ENCODE results near the gene ESRRB.

The ESRRB gene

GRCh38 chr14:76351941-76352340 lies 24.0 kb upstream of the ESRRB start:
- DNase-seq (ENCODE audit: low read depth in 1 of 2, low spot score in 1 of 2), result no peak

DNA sequence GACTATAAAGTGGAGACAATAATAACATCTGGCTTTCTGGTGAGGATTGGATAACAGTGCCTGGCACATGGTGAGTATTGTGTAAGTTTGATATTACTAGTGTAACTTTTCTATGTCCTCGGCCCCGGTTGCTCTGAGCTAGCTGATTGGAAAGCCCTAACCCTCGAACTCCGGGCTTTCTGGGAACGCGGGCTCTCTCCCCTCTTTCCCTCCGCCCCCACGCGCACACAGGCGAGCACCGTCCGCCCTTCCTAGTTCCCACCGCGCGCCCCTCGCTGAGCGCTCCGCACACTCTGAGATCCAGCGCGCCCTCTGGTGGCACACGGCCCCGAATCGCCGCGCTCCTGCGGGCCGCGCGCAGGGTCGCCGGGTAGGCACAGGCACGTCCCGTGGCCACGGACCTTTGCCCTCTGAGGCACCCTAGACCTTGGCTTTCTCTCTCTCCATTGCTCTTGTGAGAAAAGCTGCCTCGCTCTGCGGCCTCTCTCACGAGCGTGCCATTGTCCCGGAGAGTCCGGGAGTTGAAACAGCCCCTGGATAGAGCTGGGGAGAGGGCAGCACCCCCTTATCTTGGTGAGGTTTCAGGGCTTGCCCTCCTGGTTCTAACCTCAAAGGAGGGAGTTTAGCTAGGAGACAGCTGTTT lies 23.2 kb upstream of the ESRRB start:
- DNase-seq (ENCODE audit: low read depth in 1 of 2, low spot score in 1 of 2), result peak in 1 of 2 donors; percentile 36

DNA sequence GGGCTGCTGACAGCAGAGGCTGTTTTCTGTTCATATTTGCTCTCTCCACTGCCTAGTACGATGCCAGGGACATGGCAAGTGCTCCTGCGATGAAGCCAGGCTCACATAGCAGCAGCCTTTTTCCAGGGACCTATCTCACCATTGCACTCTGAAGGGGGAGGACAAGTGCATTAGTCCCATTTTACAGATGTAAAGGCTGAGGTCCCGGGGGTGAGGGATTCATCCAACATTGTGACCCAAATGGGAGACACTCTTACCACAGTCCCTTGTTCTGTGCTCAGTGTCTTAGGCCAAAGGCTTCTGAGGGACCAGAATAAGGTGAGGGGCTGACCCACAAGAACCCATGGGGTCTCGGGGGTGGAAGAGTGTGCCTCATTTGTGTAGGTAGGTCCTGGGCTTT lies 21.6 kb upstream of the ESRRB start:
- DNase-seq (ENCODE audit: low read depth in 1 of 2, low spot score in 1 of 2), result no peak

GRCh38 chr14:76355771-76356170 lies 20.2 kb upstream of the ESRRB start:
- no peak for DNase-seq (ENCODE audit: low read depth in 1 of 2, low spot score in 1 of 2)

GRCh38 chr14:76371066-76371465 lies 4.9 kb upstream of the ESRRB start:
- DNase-seq (ENCODE audit: low read depth in 1 of 2, low spot score in 1 of 2), result no peak

DNA sequence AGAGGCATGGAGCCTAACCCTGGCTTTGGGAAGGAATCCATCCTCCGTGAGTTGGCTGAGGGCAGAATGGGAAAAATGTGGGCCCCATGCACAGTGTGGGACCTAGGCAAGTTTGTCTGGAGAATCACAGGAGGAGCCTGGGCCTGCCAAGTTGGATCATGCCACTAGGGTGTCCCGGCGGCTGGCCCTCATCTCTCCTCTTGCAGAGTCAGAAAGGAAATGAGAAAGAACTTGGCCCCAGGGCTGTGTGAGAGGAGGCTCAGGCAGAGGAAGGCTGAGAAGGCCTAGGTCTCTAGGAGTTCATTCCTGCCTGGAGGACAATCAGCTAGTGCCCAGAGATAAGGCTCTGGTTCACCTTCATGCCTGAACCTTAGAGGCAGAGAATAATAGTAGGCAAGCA lies 2.5 kb upstream of the ESRRB start:
- DNase-seq (ENCODE audit: low read depth in 1 of 2, low spot score in 1 of 2), result no peak

DNA sequence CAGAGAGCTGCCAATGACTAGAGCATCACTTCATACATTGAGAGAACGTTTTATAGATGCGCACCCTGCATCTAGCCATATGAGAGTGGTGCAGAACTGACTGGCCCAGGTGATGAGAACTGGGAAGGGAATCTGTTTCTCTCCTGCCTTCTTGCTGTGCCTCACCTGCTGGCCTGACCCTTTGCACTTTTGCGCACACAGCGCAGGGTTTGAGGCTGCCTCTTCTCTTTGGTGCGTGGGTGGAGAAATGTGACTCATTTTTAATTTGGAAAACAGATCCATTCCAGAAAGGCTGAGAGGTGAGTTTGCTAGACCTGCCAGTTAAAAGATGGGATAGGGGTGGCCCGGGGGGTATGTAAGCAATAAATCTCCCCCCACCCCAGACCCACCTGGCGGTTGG lies 453 bp upstream of the ESRRB start:
- no peak for DNase-seq (ENCODE audit: low read depth in 1 of 2, low spot score in 1 of 2)

- DNase-seq (ENCODE audit: low read depth in 1 of 2, low spot score in 1 of 2), result no peak
Measured at GRCh38 chr14:76376409-76376877, 506 bp downstream of the ESRRB start.

DNA sequence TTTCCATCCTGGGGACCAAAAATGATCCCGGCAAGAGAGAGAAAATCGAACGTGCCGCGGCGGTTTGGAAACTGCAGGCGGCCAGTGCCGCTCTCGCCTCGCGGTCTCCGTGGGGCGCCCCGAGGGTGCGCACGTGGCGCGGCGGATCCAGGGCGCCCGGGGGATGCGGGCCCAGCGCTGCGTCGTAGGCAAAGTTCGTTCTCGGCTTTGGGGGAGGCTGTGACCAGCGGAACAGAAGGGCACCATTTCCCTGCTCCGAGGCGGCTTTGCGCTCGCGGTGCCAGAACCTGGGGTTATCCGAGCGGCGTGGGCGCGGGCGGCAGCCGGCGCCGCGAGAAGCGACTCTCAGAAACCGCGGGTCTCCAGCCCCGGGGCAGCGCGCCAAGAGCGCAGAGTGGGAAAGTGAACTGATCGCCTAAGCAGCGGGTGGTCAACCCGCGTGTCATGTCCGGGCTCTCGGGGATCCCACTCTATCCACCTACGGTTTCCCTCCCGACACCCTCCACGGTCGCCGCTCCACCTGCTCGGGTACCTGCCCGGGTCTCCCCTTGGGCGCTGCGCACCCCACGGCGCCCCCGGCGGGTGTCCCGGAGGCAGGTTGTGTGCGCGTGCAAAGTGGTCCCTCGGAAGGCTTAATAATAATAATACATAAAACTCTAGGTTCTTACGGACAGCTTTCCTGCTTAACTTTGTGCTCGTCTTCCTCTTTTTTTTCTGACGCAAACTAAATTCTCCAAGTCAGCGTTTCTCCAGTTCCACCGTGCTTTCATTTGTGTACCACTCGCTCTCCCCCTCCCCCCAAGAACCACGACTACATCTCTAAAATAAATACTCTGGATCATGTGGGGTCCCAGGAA lies 1.2 kb downstream of the ESRRB start:
- no peak for DNase-seq (ENCODE audit: low read depth in 1 of 2, low spot score in 1 of 2)

- DNase-seq (ENCODE audit: low read depth in 1 of 2, low spot score in 1 of 2), result no peak
Measured at GRCh38 chr14:76377735-76378074, 1.8 kb downstream of the ESRRB start.

DNA sequence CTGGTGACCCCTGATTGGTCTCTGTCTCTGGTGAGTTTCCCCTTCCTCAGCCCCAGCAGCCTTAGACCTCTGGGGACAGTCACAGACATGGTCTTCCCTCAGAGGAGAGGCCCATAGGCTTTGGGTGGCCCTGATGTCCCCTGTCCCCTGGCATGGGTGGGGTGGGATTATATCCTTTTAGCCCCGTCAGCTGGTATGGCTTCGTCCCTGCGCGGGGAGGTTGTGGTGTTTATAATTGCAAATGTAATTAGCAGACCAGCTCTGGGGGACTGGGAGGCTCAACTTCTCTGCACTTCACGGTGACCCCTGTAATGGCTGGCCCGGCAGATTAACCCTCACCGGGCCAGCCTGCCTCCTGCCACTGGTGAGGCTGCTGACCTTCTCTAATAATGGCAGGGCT lies 5.1 kb downstream of the ESRRB start:
- no peak for DNase-seq (ENCODE audit: low read depth in 1 of 2, low spot score in 1 of 2)

GRCh38 chr14:76381817-76382494 lies 6.0 kb downstream of the ESRRB start:
- DNase-seq (ENCODE audit: low read depth in 1 of 2, low spot score in 1 of 2), result no peak

DNA sequence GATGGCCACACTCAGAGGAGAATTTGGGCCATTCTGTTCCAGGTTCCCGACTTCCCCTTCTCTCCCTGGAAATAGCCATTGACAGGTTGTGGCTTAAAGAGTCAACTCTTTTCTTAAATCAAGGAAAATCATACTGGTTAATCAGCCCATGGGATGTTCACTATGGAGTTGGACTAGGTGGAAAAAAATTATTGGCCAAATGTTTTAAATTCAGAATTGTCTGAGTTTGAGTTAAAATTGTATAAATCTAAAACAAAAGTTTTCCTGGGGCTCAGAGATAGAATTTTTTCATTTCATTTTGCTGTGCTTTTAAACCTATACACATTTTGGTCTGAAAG lies 6.5 kb downstream of the ESRRB start:
- DNase-seq (ENCODE audit: low read depth in 1 of 2, low spot score in 1 of 2), result no peak

DNA sequence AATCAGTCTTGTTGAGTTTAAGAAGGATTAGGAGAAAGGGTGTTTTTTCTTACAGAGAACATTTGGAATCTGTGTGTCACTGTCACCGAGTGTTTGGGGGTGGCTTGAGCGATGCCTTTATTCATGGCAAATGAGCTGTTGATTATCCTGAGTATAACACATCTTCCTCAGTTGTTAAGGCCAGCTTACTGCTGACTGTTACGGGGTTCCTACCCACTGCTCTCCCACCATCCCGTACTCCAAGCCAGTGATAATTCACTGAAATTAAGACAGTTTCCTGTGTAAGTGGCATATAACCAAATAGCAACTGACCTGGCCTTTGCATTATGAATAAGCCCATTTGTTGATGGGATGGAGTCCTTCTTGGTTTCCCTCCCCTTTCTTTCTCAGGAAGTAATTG lies 9.5 kb downstream of the ESRRB start:
- DNase-seq (ENCODE audit: low read depth in 1 of 2, low spot score in 1 of 2), result no peak

DNA sequence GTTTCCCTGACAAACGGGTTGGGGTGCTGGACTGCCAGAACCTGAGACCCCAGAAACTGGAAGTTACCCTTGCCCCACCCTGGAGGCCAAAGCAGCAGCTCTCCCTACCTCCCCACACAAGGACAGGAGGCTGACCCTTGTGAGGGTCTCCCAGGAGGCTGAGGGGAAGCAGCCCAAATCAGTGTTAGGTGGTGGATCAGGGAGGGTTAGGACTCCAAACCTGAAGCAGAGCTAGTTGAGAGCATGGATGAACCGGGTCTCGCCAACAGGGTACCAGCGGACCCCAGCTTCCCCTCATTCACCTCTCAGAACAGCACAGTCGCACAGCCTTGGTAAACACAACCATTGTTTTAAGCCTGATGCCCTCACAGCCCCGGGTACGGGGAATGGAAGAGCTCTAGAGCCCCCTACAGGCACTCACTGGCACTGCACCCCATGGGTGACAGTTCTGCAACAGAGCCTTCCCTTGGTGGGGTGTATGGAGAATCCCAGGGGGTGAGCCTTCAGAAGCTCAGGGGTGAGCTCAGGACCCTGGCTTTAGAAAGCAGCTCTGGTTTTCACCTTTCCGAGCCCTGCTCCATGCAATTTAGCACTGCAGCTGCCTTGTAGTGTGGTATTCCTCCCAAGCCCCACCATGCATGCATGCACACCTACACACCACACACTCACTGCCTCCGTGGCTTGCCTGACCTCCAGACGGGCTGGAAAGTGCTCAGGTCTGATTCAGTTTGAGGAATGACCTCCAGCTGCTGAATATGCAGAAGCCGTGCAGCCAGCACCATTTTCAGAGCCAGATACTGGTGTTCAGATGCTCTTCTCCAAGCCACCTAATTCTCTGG lies 11.2 kb downstream of the ESRRB start:
- peak; percentile 12 to 38 for DNase-seq (ENCODE audit: low read depth in 1 of 2, low spot score in 1 of 2)

DNA sequence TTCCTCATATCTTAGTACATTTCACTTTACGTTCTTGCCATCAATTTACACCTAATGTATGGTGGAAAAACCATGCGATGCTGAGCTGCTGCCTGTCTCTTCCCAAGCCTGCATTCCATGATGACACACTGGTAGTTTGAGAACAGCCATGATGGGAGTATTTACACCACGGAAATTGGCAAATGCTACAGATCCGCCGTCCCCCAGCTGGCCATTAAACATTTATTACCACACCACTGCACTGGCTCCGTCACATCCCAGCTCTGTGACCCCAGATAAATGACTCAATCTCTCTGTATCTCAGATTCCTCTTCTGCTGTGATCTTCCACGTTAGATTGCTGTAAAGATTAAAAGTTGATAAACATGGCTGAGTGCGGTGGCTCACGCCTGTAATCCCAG lies 13.9 kb downstream of the ESRRB start:
- no peak for DNase-seq (ENCODE audit: low read depth in 1 of 2, low spot score in 1 of 2)

DNA sequence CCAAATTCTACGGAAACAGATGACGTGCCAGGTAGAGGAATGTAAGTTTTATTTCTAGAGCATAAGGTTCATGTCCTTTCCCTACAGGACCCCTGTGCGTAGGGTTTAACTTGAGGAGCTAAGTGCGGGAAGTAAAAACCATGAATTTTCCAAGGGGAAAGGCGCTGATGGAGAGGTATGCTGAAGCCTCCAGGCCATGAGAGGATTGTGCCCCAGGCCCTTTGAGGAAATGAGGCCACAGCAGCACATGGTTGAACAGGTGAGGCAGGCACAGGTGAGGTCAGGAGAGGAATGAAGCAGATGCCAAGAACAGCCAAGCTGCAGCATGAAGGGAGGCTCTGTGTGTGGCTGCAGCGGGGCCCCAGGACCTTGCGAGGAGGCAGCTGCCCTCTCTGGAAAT lies 14.7 kb downstream of the ESRRB start:
- no peak for DNase-seq (ENCODE audit: low read depth in 1 of 2, low spot score in 1 of 2)

DNA sequence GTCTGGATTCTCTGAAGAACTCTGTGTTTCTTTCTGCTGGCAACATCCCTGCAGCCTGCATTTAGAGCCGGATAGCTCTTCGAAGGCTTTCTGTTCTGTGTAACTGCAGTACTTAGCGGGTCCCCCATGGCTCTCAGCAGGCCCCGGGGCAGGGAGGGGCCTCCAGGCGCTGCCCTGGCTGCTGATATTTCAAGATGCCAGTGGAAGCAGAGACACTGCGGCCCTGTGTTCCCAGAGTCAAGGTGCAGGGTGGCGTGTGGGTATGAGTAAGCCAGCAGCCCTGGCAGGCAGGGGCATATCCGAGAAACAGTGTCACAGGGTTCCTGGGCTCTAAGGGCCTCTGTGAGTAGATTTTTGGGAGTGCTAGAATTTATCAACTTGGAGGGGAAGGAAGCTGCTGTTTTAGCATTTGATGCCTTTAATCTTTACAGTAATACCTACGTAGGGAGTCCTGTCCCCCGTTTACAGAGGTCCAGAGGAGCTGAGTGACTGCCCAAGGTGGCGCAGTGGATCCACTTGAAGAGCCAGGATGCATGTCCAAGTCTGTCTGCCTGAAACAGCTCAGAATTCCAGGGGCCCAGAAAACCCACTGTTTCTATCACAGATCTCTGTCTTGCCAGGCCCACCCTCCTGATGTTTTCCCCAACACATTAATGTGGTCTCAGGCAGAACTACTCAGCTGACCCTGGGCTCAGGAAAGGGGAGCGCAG lies 16.2 kb downstream of the ESRRB start:
- no peak for DNase-seq (ENCODE audit: low read depth in 1 of 2, low spot score in 1 of 2)

- no peak for DNase-seq (ENCODE audit: low read depth in 1 of 2, low spot score in 1 of 2)
Measured at GRCh38 chr14:76394569-76394968, 18.6 kb downstream of the ESRRB start.

DNA sequence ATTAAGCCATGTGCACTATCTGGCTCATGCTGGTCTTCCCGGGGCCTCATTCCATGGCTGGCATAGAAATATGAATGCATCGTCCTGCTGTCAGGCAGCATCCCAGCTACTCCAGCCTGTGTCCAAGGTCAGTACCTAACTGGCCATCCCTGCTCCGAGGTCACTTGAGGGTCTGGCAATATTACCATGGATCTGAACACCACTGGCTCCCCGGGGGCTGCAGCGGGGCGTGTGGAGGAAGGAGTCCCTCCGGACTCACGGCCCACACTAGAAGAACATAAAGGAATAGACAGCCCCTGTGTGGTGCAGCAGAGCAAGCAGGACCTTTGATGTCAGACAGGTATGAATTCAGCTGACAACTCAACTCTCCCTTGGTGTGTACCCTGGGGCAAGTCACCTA lies 19.2 kb downstream of the ESRRB start:
- no peak for DNase-seq (ENCODE audit: low read depth in 1 of 2, low spot score in 1 of 2)

- no peak for DNase-seq (ENCODE audit: low read depth in 1 of 2, low spot score in 1 of 2)
Measured at GRCh38 chr14:76396714-76397187, 20.8 kb downstream of the ESRRB start.

All from stimulated activated CD4-positive, alpha-beta T cell treated with anti-CD3 and anti-CD28 coated beads, Interleukin-15, amount 100 ng/mL, for 1 hour (primary cell).